ENCODE measurements around the gene SFT2D1. TPM values are rescaled to one million over a fixed set of nuclear protein-coding genes. Genes with fewer than 3 reads are reported as not detected.

The SFT2D1 gene
- polyA plus RNA-seq, 4 donors = 51.8 to 79.2 (median 69.3) TPM

- no peak for DNase-seq (ENCODE audit: low read depth in 4 of 4, low spot score in 3 of 4)
These were observed 33.4 kb downstream of the SFT2D1 start for GRCh38 chr6:166308769-166309589.

GRCh38 chr6:166308033-166308768 is 34.1 kb downstream of the SFT2D1 start, which contains the start of gene PRR18:
Gene PRR18 (minus strand): TSS chr6:166308392. CDS start chr6:166308142, 250 bp downstream.
- DNase-seq (ENCODE audit: low read depth in 4 of 4, low spot score in 3 of 4) = no peak

GRCh38 chr6:166307082-166308032 is 35.0 kb downstream of the SFT2D1 start:
- no peak for DNase-seq (ENCODE audit: low read depth in 4 of 4, low spot score in 3 of 4)

- DNase-seq (ENCODE audit: low read depth in 4 of 4, low spot score in 3 of 4) = no peak
These were observed 35.8 kb downstream of the SFT2D1 start for GRCh38 chr6:166306378-166307081.

GRCh38 chr6:166305562-166306117 is 36.7 kb downstream of the SFT2D1 start:
- DNase-seq (ENCODE audit: low read depth in 4 of 4, low spot score in 3 of 4) = no peak

- DNase-seq (ENCODE audit: low read depth in 4 of 4, low spot score in 3 of 4) = no peak
These were observed 38.2 kb downstream of the SFT2D1 start for GRCh38 chr6:166304106-166304505.

GRCh38 chr6:166301611-166302529 is 40.5 kb downstream of the SFT2D1 start:
- DNase-seq (ENCODE audit: low read depth in 4 of 4, low spot score in 3 of 4) = no peak

GRCh38 chr6:166300357-166300987 is 41.9 kb downstream of the SFT2D1 start:
- DNase-seq (ENCODE audit: low read depth in 4 of 4, low spot score in 3 of 4) = no peak

GRCh38 chr6:166297606-166298005 is 44.7 kb downstream of the SFT2D1 start:
- no peak for DNase-seq (ENCODE audit: low read depth in 4 of 4, low spot score in 3 of 4)

- DNase-seq (ENCODE audit: low read depth in 4 of 4, low spot score in 3 of 4) = no peak
These were observed 46.1 kb downstream of the SFT2D1 start for GRCh38 chr6:166296035-166296883.

- no peak for DNase-seq (ENCODE audit: low read depth in 4 of 4, low spot score in 3 of 4)
These were observed 48.4 kb downstream of the SFT2D1 start for GRCh38 chr6:166293731-166294584.

- DNase-seq (ENCODE audit: low read depth in 4 of 4, low spot score in 3 of 4) = no peak
These were observed 52.9 kb downstream of the SFT2D1 start for GRCh38 chr6:166289207-166290060.

GRCh38 chr6:166286839-166287271 is 55.5 kb downstream of the SFT2D1 start:
- DNase-seq (ENCODE audit: low read depth in 4 of 4, low spot score in 3 of 4) = no peak

- no peak for DNase-seq (ENCODE audit: low read depth in 4 of 4, low spot score in 3 of 4)
These were observed 57.1 kb downstream of the SFT2D1 start for GRCh38 chr6:166285233-166285632.

GRCh38 chr6:166284640-166285039 is 57.7 kb downstream of the SFT2D1 start:
- no peak for DNase-seq (ENCODE audit: low read depth in 4 of 4, low spot score in 3 of 4)
